Activated T-cell treated with anti-CD3 and anti-CD28 coated beads for 1 hour (primary cell): ENCODE data around the gene CTAG2.
"Not testable (repeated sequence)": the region's sequence is repeated elsewhere in the genome, so short reads cannot be mapped to it uniquely, and the experiment has no call there.

ENCODE experiments used
- DNase-seq: peaks from one replicate; pipeline ENCODE4 v3.0.0-alpha.2; 2020; ENCODE audit warnings: low read depth

Gene CTAG2

DNA sequence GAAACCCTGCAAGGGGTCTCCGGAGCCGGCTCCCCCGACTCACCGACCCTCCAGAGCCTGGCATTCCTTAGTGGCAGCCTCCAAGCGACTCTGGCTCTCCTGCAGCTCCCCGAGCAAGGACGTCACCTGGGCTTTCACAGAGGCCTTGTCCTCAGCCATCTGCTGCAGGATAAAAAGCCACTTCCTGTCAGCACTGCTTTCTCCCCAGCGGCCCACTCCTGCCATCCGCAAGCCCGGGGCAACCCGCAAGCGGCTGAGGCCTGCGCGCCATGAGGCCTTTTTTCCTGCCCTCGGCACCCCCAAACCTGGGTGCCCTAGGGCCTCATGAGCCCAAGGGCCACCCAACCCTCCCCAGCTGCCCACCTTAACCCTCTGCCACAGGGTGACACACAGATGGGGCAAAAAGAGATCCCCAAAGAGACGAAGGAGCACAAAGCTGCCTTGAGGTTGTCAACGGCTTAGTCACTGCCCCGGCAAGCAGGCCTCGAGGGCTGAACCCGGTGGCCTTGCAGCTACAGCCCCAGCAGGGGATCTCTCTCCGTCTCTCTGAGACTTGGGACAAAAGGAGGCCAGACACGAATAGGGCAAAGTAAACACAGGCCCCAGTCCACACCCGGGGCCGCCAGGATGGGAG is 7.5 kb downstream of the CTAG2 start:
- not testable (repeated sequence) for DNase-seq

DNA sequence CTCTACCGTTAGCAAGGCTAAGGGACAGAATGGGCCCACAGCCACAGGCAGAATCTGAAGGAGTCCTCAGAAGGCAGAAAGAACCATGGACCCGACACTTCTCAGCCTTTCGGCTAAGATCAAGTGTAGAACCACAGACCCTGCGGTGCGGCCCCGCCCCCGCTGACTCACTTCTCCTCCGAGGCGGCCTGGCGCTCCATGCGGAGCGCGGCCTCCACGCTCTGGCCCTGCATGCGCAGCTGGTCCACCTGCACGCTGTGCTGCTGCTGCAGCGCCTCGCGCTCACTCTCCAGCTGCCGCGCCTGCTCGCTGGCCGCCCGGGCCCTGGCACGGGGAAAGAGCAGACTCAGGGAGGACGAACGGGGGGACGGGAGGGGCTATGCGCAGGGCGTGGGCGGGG is 9.7 kb downstream of the CTAG2 start:
- DNase-seq = not testable (repeated sequence)

DNA sequence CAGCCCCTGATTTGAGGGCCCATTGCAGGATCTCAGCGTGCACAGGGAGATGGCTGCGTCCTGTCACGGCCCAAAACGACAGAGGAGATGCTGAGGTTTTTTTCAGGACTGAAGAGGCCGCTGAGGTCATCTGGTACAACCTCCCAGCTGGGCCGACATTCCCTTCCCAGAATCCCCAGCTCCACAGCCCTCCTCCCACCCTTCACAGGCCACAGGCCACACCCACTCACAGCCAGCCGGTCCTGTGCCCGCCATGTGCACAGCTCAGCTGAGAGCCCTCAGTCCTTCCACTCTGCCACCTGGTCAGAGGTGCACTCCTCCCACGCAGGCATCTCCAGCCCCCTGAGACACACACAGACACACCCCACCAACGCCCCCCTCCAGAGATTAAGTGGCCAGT is 11.6 kb downstream of the CTAG2 start:
- not testable (repeated sequence) for DNase-seq

GRCh38 chrX:154633661-154634060 is 19.7 kb downstream of the CTAG2 start:
- DNase-seq = not testable (repeated sequence)

GRCh38 chrX:154630949-154631348 is 22.4 kb downstream of the CTAG2 start:
- not testable (repeated sequence) for DNase-seq

DNA sequence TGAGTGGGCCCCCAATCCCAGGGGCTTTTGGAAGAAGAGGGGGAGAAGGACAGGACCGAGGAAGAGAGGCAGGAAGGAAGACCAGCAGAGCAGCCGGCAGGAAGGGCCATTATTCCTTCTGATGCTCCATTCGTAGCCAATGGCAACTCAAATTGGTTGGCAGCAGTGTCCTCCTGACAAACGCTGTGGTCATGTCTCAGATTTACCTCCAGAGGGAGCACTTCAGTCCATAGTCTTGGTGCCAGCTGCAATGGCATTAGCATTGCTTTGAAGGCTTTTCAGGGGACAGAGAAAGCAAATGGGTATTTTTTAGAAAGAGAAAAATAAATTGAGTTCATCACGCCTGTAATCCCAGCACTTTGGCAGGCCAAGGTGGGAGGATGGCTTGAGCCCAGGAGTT is 24.4 kb downstream of the CTAG2 start:
- DNase-seq = not testable (repeated sequence)

GRCh38 chrX:154620767-154621414 is 32.5 kb downstream of the CTAG2 start:
- not testable (repeated sequence) for DNase-seq

DNA sequence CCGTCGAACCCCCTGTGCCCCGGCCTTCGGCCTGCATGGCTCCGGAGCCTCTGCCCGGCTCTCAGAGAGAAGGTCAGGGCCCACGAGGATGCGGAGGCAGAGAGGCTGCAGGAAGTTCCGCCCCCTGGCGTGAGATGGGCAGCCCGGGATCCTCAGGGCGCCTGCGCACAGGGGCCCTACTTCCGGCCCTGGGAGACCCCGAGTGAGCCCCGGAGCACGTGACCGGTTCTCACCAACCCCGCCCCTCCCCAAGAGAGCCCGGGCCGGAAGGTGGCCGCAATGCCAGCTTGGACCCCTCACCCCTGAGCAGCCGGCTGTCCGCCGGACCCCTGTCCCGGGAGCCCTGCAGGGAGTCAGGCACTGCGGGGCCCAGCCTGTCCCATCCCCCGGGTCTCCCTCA is 34.2 kb downstream of the CTAG2 start, which contains the start of gene CTAG1B:
Gene CTAG1B (minus strand): TSS at position 101 of the 400 bp plus-strand sequence. CDS start 64 bp downstream, at position 37.
- DNase-seq = not testable (repeated sequence)

DNA sequence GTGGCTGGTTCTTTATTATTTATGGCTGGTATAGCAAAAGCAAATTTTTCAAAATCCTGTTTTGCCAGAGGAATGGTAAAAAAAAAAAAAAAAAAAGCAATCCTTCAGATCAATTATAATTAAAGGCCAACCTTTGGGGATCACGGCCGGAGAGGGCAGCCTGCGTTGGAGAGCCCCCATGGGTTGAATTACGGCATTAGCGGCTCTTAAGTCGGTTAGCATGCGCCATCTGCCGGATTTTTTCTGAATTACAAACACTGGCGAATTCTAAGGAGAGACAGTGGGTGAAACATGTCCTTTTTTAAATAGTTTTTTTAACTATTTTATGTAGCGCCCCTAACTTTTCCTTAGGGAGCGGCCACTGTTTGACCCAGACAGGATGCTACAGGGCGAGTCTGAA is 39.8 kb downstream of the CTAG2 start:
- DNase-seq = not testable (repeated sequence)

GRCh38 chrX:154611146-154611545 is 42.2 kb downstream of the CTAG2 start:
- not testable (repeated sequence) for DNase-seq

DNA sequence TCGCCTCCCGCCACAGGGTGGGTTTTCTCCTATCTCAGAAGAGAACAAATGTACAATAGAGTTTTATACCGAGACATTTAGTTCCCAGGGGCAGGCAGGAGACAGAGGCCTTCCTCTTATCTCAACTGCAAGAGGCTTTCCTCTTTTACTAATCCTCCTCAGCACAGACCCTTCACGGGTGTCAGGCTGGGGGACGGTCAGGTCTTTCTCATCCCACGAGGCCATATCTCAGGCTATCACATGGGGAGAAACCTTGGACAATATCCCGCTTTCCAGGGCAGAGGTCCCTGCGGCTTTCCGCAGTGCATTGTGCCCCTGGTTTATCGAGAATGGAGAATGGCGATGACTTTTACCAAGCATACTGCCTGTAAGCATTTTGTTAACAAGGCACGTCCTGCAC is 44.6 kb downstream of the CTAG2 start:
- not testable (repeated sequence) for DNase-seq

DNA sequence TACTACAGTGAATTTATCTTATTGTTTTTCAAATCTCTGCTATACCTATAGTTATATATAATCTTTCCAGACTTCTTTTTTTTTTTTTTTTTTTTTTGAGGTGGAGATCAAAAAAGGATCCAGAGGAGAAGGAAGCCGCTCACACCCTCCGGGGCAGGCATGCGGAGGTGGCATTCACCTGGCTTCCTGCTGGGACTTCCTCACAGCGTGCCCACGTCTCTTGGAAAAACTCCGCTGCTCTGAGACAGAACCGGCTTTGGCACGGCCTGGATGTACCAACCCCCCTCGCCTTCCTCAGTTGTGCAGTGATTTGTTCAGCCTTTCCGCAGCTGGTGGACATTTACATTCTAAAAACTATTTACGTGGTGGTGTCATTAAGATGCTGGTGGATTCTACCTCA is 45.4 kb downstream of the CTAG2 start:
- not testable (repeated sequence) for DNase-seq

DNA sequence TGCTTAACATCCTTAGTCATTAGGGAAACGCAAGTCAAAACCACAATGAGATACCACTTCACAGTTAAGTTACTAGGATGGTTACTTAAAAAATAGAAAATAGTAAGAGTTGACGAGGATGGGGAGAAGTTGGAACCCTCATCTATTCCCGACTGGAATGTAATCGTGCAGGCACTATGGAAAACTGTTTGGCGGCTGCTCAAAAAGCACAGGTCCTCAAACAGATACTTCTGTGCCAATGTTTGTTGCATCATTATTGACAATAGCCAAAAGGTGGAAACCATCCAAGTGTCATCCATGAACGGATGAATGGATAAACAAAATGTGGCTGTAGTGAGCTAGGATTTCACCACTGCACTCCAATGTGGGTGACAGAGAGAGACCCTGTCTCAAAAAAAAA is 46.0 kb downstream of the CTAG2 start:
- no peak for DNase-seq

GRCh38 chrX:154605566-154605965 is 47.8 kb downstream of the CTAG2 start:
- DNase-seq = no peak

GRCh38 chrX:154603438-154604430 is 49.6 kb downstream of the CTAG2 start:
- no peak for DNase-seq

DNA sequence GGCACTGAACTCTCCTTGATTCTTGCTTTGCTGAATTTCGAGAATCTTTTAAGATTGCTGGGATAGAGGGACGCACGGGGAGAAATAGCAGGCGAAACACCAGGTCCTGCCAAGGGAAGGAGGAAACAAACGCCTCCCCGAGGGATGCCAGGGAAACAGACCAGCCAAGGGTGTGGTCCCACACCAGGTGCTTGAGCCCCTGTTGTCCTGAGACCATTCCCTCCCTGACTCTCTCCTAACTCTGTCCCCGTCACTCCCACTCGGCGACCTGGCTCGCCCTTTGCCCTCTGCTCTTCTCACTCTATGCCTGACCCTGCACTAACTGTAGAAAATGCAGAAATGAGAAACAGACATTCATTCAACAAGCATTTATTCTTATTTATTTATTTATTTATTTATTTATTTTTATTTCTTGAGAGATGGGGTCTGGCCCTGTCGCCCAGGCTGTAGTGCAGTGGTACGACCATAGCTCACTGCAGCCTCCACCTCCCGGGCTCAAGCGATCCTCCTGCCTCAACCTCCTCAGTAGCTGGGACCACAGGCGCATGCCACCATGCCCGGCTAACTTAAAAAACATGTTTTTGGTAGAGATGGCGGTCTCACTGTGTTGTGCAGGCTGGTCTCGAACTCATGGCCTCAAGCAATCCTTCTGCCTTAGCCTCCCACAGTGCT is 50.5 kb downstream of the CTAG2 start:
- no peak for DNase-seq

DNA sequence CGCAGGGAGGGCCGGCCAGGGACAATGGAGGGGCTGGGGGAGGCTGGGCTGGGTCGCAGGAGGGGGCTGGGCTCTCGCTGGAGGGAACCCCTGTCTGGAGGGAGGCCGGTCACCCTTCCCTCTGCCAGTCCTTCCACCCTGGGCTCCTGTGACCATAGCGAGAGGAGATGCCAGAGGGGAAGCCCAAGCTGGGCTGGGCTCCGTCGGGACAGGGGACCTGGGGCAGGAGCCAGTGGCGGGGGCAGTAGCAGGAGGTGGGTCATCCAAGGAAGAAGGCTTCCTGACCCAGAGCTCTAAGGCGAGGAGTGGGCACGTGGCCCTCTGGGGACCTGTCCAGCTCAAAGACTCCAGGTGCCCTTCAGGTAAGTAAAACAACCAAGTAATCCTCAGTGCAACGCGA is 51.2 kb downstream of the CTAG2 start:
- DNase-seq = no peak
